ENCODE data around the gene IRGC. TPM values are rescaled to one million over a fixed set of nuclear protein-coding genes. Genes with fewer than 3 reads are reported as not detected.

IRGC gene
- polyA plus RNA-seq, 1 donor from 2014 or later: 0.51 TPM

GRCh38 chr19:43751466-43752220 lies 35.8 kb downstream of the IRGC start:
- H3K4me3 ChIP-seq (ENCODE audit: low read length): no peak overlapping the region
- no peaks in the 10 kb centered on the region for H3K36me3 ChIP-seq (ENCODE audit: insufficient read depth, low read length)
- no peak overlapping the region for H2AFZ ChIP-seq (ENCODE audit: low read depth, low read length)
- H3K27ac ChIP-seq (ENCODE audit: low read length): no peak overlapping the region
- H3K9me2 ChIP-seq (ENCODE audit: insufficient read depth, low read length): no peaks in the 10 kb centered on the region
- TF ChIP-seq CTCF (IDR thresholded peaks at IDR 0.05; ENCODE audit: poor library complexity, severe bottlenecking) (no peak), EP300 (conservative IDR thresholded peaks at IDR 0.05; ENCODE audit: poor library complexity, severe bottlenecking) (no peak), REST (IDR thresholded peaks at IDR 0.05; ENCODE audit: borderline replicate concordance) (no peak), EZH2 (IDR thresholded peaks at IDR 0.05; ENCODE audit: borderline replicate concordance, insufficient read depth, low read length, poor library complexity, severe bottlenecking) (no peak), RAD21 (conservative IDR thresholded peaks at IDR 0.05) (no peak), TAF1 (IDR thresholded peaks at IDR 0.05; ENCODE audit: low read depth) (no peak), MXI1 (conservative IDR thresholded peaks at IDR 0.05; ENCODE audit: poor library complexity, severe bottlenecking) (no peak), SMC3 (conservative IDR thresholded peaks at IDR 0.05; ENCODE audit: poor library complexity) (no peak)
- no peak overlapping the region for H3K4me2 ChIP-seq (ENCODE audit: low read length)
- peaks cover 22% of the 10 kb centered on the region for H3K79me2 ChIP-seq (replicated peaks; ENCODE audit: insufficient read depth, low read length)
- no peaks in the 10 kb centered on the region for H4K20me1 ChIP-seq (ENCODE audit: insufficient read depth)
- H3K9me3 ChIP-seq (ENCODE audit: low read length): no peaks in the 10 kb centered on the region
- no peak overlapping the region for H3K9ac ChIP-seq (ENCODE audit: low read length)
- H3K27me3 ChIP-seq (ENCODE audit: insufficient read depth, low read depth, low read length): no peaks in the 10 kb centered on the region
- no peaks in the 10 kb centered on the region for H3F3A ChIP-seq (ENCODE audit: insufficient read depth, low read length, poor library complexity, severe bottlenecking)

- Histone ChIP-seq H3K4me3 (ENCODE audit: low read length) (no peak overlapping the region), H3K27me3 (ENCODE audit: insufficient read depth, low read depth, low read length) (no peaks in the 10 kb centered on the region), H3K9ac (ENCODE audit: low read length) (no peak overlapping the region), H3K4me2 (ENCODE audit: low read length) (no peak overlapping the region), H3K36me3 (ENCODE audit: insufficient read depth, low read length) (no peaks in the 10 kb centered on the region), H4K20me1 (ENCODE audit: insufficient read depth) (no peaks in the 10 kb centered on the region), H3K79me2 (replicated peaks; ENCODE audit: insufficient read depth, low read length) (peaks cover 22% of the 10 kb centered on the region), H3K9me2 (ENCODE audit: insufficient read depth, low read length) (no peaks in the 10 kb centered on the region), H2AFZ (ENCODE audit: low read depth, low read length) (no peak overlapping the region), H3K27ac (ENCODE audit: low read length) (no peak overlapping the region), H3K9me3 (ENCODE audit: low read length) (no peaks in the 10 kb centered on the region), H3F3A (ENCODE audit: insufficient read depth, low read length, poor library complexity, severe bottlenecking) (no peaks in the 10 kb centered on the region)
- TF ChIP-seq EP300 (conservative IDR thresholded peaks at IDR 0.05; ENCODE audit: poor library complexity, severe bottlenecking): no peak
- no peak for TF ChIP-seq SMC3 (conservative IDR thresholded peaks at IDR 0.05; ENCODE audit: poor library complexity)
- TF ChIP-seq CTCF (IDR thresholded peaks at IDR 0.05; ENCODE audit: poor library complexity, severe bottlenecking): no peak
- no peak for TF ChIP-seq MXI1 (conservative IDR thresholded peaks at IDR 0.05; ENCODE audit: poor library complexity, severe bottlenecking)
- TF ChIP-seq EZH2 (IDR thresholded peaks at IDR 0.05; ENCODE audit: borderline replicate concordance, insufficient read depth, low read length, poor library complexity, severe bottlenecking): no peak
- no peak for TF ChIP-seq RAD21 (conservative IDR thresholded peaks at IDR 0.05)
- TF ChIP-seq TAF1 (IDR thresholded peaks at IDR 0.05; ENCODE audit: low read depth): no peak
- TF ChIP-seq POLR2AphosphoS5 (IDR thresholded peaks at IDR 0.05): no peak
- no peak for TF ChIP-seq REST (IDR thresholded peaks at IDR 0.05; ENCODE audit: borderline replicate concordance)
Observed at GRCh38 chr19:43752287-43752875, 36.5 kb downstream of the IRGC start.
